Activated CD8-positive, alpha-beta memory T cell treated with anti-CD3 and anti-CD28 coated beads for 4 hours (primary cell): ENCODE data around the gene ATP6V1A.
A peak's percentile ranks its signal among the peaks of the same experiment; 100 is the strongest.

Experiments used
- DNase-seq, 2 donors: peaks; one replicate each; pipeline ENCODE4 v3.0.0-alpha.2; 2020; ENCODE audit warnings: low read depth in 2 of 2

The ATP6V1A gene

GRCh38 chr3:113746548-113747282, at the start of gene ATP6V1A:
Gene ATP6V1A, plus strand, starts transcription at chr3:113747035. Its CDS starts 31,719 bp downstream, at chr3:113778754.
- peak; percentile 55 to 70 for DNase-seq

- DNase-seq = no peak
These were observed 49.2 kb upstream of the ATP6V1A start for GRCh38 chr3:113697500-113698090.

GRCh38 chr3:113698213-113698742, 48.6 kb upstream of the ATP6V1A start:
- DNase-seq = no peak

- no peak for DNase-seq
These were observed 47.9 kb upstream of the ATP6V1A start for GRCh38 chr3:113698956-113699355.

- DNase-seq = no peak
These were observed 39.0 kb upstream of the ATP6V1A start for GRCh38 chr3:113707835-113708234.

- no peak for DNase-seq
These were observed 34.7 kb upstream of the ATP6V1A start for GRCh38 chr3:113712129-113712528.

- no peak for DNase-seq
These were observed 32.1 kb upstream of the ATP6V1A start for GRCh38 chr3:113714702-113715101.

- DNase-seq = no peak
These were observed 29.5 kb upstream of the ATP6V1A start for GRCh38 chr3:113717308-113717707.

- DNase-seq = no peak
These were observed 29.0 kb upstream of the ATP6V1A start for GRCh38 chr3:113717818-113718217.

- DNase-seq = no peak
These were observed 27.5 kb upstream of the ATP6V1A start for GRCh38 chr3:113719294-113719693.

- no peak for DNase-seq
These were observed 27.1 kb upstream of the ATP6V1A start for GRCh38 chr3:113719758-113720157.

- no peak for DNase-seq
These were observed 25.2 kb upstream of the ATP6V1A start for GRCh38 chr3:113721636-113722035.

GRCh38 chr3:113728661-113729060, 18.2 kb upstream of the ATP6V1A start:
- no peak for DNase-seq

- no peak for DNase-seq
These were observed 16.3 kb upstream of the ATP6V1A start for GRCh38 chr3:113730550-113730949.

- DNase-seq = no peak
These were observed 15.1 kb upstream of the ATP6V1A start for GRCh38 chr3:113731694-113732093.

GRCh38 chr3:113736548-113737089, 10.2 kb upstream of the ATP6V1A start:
- no peak for DNase-seq

- DNase-seq = no peak
These were observed 5.7 kb upstream of the ATP6V1A start for GRCh38 chr3:113741086-113741485.

GRCh38 chr3:113741620-113742019, 5.2 kb upstream of the ATP6V1A start:
- no peak for DNase-seq

- no peak for DNase-seq
These were observed 3.7 kb upstream of the ATP6V1A start for GRCh38 chr3:113743006-113743630.

- peak; percentile 56 to 74 for DNase-seq
These were observed 1.7 kb upstream of the ATP6V1A start for GRCh38 chr3:113744941-113745755.

- peak; percentile 87 to 89 for DNase-seq
These were observed 883 bp upstream of the ATP6V1A start, which contains the start of gene NAA50 for GRCh38 chr3:113745756-113746547. Gene NAA50, minus strand, starts transcription at chr3:113746249. Its CDS starts 300 bp downstream, at chr3:113745949.
